D721Med (cell line): Measurements from ENCODE around the gene PWWP2B.
"Not testable (repeated sequence)": the region's sequence is repeated elsewhere in the genome, so short reads cannot be mapped to it uniquely, and the experiment has no call there.

ENCODE experiments used
- DNase-seq: peaks from one replicate; pipeline ENCODE4 v3.0.0; 2011; ENCODE audit warnings: low spot score; ENCODE audit not compliant: insufficient read length
- FAIRE-seq: peaks from 2 replicates; lab custom pipeline; 2011; peaks lifted over from hg19 to GRCh38; lab: Jason Lieb, UNC
- TF ChIP-seq, protein P1 (sequence below): IDR thresholded peaks from 2 replicates; pipeline ENCODE4 v1.5.1; 2012; ENCODE audit warnings: mild to moderate bottlenecking, control low read depth; ENCODE audit not compliant: insufficient read depth; ENCODE audit errors: missing control alignments

PWWP2B gene

DNA sequence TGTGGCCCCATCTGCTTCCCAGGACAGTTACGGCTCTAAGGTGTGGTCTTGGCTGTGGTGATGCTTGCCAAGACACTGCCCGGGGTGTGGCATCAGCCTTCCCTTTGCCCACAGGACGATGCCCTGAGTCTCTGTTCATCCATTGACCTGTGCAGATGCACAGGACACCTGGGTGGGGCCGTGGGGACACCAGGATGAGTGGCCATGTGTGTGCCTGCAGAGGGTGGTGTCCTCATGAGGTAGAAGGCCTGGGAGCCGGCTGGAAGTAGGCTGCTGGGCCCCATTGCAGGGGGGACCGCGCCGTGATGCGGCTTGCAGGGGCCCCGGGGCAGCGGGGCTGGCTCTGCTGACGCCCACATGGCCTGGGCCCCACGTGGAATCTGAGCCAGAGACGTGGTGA is 22.4 kb upstream of the PWWP2B start:
- TF ChIP-seq, protein P1, sequence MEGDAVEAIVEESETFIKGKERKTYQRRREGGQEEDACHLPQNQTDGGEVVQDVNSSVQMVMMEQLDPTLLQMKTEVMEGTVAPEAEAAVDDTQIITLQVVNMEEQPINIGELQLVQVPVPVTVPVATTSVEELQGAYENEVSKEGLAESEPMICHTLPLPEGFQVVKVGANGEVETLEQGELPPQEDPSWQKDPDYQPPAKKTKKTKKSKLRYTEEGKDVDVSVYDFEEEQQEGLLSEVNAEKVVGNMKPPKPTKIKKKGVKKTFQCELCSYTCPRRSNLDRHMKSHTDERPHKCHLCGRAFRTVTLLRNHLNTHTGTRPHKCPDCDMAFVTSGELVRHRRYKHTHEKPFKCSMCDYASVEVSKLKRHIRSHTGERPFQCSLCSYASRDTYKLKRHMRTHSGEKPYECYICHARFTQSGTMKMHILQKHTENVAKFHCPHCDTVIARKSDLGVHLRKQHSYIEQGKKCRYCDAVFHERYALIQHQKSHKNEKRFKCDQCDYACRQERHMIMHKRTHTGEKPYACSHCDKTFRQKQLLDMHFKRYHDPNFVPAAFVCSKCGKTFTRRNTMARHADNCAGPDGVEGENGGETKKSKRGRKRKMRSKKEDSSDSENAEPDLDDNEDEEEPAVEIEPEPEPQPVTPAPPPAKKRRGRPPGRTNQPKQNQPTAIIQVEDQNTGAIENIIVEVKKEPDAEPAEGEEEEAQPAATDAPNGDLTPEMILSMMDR = no peak
- no peak for FAIRE-seq
- no peak for DNase-seq

DNA sequence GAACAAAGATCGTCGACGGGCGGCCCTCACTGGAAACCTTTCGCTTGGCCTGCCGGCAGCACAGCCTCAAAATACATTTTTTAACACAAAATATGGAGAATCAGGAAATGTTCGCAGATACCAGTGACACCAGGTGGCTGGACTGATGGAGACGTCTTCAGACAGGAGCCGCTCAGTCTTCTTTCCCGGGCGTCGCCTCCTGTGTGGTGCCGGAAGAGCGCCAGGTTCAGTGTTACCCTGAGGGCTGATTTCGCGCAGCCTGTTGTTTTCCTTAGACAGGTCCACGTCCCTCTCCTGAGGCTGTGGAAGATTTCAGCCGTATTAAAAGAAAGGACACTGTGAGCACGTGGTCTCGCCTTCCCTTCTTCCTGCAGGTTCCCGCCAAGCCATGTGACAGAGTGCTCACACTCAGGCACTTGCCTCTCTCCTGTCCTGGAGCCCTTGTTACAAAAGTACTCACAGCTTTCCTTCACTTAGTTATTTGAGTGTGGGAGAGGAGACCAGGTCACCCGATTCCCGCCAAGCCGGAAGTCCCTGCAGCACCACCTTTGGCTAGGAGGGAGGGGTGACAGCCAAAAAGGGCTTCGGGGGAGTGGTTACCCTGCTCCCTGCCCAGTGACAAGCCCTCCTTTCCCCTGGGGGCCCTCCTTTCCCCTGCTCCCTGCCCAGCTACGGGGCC is 21.7 kb upstream of the PWWP2B start:
- DNase-seq (no peak), FAIRE-seq (no peak)
- TF ChIP-seq, protein P1 = no peak

DNA sequence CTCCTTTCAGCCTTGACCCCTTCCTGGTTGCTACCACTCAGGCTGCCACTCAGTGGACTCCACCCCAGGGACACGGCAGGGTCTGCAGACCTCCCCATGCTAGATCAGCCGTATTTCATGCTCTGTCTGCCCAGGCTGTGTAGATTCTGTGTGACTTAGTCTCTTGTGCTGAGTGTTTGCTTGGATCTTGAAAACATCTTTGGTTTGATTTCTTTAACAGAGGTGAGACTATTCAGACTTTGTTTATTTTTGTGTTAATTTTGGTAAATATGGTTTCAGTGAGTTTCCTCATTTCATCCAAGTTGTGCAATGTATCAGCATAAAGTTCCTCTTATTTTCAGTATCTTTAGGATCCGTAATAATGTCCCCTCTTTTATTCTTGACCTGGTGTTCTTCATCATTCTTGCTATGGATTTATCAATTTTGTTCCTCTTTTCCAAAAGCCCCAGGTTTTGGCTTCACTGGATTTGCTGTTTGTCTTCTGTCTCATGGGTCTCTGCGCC is 21.2 kb upstream of the PWWP2B start:
- TF ChIP-seq, protein P1 = no peak
- DNase-seq = no peak
- FAIRE-seq = no peak

DNA sequence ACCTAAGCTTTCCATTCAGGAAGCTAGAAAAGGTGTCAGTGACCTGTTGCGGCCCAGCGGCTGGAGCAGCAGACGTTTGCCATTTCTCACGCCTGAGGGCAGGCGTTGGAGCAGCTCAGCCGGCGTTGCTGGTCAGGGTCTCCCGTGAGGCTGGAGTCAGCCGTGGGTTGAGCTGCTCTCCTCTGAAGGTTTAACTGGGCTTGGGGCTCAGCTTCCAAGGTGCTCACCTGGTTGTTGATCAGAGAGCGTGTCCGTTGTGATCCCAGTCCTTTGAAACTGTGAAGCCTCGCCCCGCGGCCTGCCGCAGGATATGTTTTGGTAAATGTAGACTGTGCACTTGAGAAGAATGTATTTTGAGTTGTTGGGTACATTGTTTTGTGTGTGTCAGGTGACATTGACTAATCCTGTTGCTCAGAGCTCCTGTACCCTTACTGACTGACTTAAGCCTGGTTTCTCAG is 20.6 kb upstream of the PWWP2B start:
- DNase-seq (no peak), FAIRE-seq (no peak)
- TF ChIP-seq, protein P1 = no peak

DNA sequence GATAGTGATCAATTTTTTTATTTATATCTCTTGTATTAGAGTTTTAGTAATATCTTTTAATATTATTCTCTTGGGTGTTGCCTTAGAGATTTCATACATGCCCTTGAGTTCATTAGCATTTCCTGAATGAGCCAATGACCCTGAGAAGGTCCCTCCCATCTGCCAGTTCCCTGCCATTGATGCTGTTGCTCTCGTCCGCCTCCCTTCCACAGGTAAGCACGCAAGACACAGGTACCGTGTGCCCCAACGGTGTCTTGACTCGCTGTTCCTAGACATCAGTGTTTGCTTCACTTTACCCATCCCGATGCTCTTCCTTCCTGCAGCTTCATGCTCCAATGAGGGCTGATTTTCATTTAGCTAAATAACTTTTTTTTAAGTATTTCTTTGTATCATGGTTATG is 19.7 kb upstream of the PWWP2B start:
- TF ChIP-seq, protein P1 = no peak
- DNase-seq (no peak), FAIRE-seq (no peak)

DNA sequence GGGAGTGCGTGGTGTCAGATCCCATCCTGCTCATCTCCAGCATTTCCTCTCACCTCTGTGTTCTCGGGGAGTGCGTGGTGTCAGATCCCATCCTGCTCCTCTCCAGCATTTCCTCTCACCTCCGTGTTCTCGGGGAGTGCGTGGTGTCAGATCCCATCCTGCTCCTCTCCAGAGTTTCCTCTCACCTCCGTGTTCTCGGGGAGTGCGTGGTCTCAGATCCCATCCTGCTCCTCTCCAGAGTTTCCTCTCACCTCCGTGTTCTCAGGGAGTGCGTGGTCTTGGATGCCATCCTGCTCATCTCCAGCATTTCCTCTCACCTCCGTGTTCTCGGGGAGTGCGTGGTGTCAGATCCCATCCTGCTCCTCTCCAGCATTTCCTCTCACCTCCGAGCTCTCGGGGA is 18.0 kb upstream of the PWWP2B start:
- not testable (repeated sequence) for DNase-seq, FAIRE-seq

DNA sequence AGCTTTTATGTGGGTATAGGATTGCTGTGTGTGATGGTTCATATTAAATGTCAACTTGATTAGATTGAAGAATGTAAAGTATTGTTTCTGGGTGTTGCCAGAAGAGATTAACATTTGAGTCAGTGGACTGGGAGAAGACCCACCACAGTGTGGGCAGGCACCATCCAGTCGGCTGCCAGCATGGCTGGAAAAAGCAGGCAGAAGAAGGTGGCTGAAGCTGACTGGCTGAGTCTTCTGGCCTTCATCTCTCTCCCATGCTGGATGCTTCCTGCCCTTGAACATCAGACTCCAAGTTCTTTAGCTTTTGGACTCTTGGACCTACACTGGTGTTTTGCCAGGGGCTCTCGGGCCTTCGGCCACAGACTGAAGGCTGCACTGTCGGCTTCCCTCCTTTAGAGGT is 16.0 kb upstream of the PWWP2B start:
- not testable (repeated sequence) for DNase-seq, FAIRE-seq

DNA sequence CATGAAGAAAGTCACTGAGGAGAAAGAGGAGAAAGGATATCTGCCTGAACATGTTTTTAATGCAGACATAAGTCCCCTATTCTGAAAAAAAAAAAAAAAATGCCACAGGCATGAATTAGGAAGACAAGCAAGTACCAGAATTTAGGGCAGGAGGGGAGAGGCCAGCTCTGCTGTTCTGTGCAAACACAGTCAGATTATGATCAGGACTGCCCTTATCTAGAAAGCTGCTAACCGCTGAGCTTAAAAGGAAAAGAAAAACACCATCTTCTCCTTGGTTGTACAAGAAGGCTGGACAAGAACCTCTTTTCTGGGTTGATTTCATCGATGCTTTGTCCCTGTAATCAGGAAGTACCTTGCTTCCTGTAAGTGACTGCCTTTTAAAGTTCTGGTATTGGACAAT is 15.3 kb upstream of the PWWP2B start:
- DNase-seq (no peak), FAIRE-seq (no peak)
- TF ChIP-seq, protein P1 = no peak
